Stimulated activated CD8-positive, alpha-beta memory T cell treated with anti-CD3 and anti-CD28 coated beads, Interleukin-15, amount 100 ng/mL, for 4 hours (primary cell): ENCODE measurements around the gene ADAMTS17.

Experiments
- DNase-seq, 2 donors: peaks; one replicate each; pipeline ENCODE4 v3.0.0-alpha.2; 2020; ENCODE audit warnings: low read depth in 2 of 2

ADAMTS17 gene

GRCh38 chr15:99999282-100000070 is 342.3 kb downstream of the ADAMTS17 start:
- DNase-seq: no peak

- no peak for DNase-seq
Observed at GRCh38 chr15:99998661-99999101, 343.1 kb downstream of the ADAMTS17 start.

GRCh38 chr15:99997112-99997651 is 344.6 kb downstream of the ADAMTS17 start:
- DNase-seq: no peak

GRCh38 chr15:99996660-99997059 is 345.1 kb downstream of the ADAMTS17 start:
- no peak for DNase-seq

GRCh38 chr15:99995543-99995942 is 346.2 kb downstream of the ADAMTS17 start:
- no peak for DNase-seq

GRCh38 chr15:99994849-99995248 is 346.9 kb downstream of the ADAMTS17 start:
- no peak for DNase-seq

GRCh38 chr15:99993681-99994131 is 348.1 kb downstream of the ADAMTS17 start:
- DNase-seq: no peak

- no peak for DNase-seq
Observed at GRCh38 chr15:99993262-99993661, 348.5 kb downstream of the ADAMTS17 start.

GRCh38 chr15:99992611-99993231 is 349.1 kb downstream of the ADAMTS17 start:
- DNase-seq: no peak

GRCh38 chr15:99989095-99989494 is 352.7 kb downstream of the ADAMTS17 start:
- no peak for DNase-seq

GRCh38 chr15:99987701-99988100 is 354.1 kb downstream of the ADAMTS17 start:
- no peak for DNase-seq

- no peak for DNase-seq
Observed at GRCh38 chr15:99987119-99987506, 354.7 kb downstream of the ADAMTS17 start.

GRCh38 chr15:99986297-99987118 is 355.3 kb downstream of the ADAMTS17 start:
- DNase-seq: no peak

GRCh38 chr15:99985878-99986277 is 355.9 kb downstream of the ADAMTS17 start:
- no peak for DNase-seq

- no peak for DNase-seq
Observed at GRCh38 chr15:99984491-99985243, 357.1 kb downstream of the ADAMTS17 start.

GRCh38 chr15:99983886-99984286 is 357.9 kb downstream of the ADAMTS17 start:
- no peak for DNase-seq

GRCh38 chr15:99983171-99983885 is 358.4 kb downstream of the ADAMTS17 start:
- no peak for DNase-seq

- DNase-seq: no peak
Observed at GRCh38 chr15:99982662-99983061, 359.1 kb downstream of the ADAMTS17 start.

- DNase-seq: no peak
Observed at GRCh38 chr15:99981839-99982658, 359.7 kb downstream of the ADAMTS17 start.

GRCh38 chr15:99981191-99981647 is 360.6 kb downstream of the ADAMTS17 start:
- no peak for DNase-seq
